SK-N-SH treated with all-trans-retinoic acid at 6 μM for 48 hours (cell line): ENCODE measurements around the gene TIGD3.

ENCODE experiments used
- ATAC-seq: fragments of 200-7000 bp; cut with Tn5 transposase; 3 replicates; pipeline ENCODE4 v1.9.1; 2020; ENCODE audit warnings: mild to moderate bottlenecking, moderate library complexity
- ARNTL ChIP-seq: fragments of 450-650 bp; formaldehyde crosslinking; IDR thresholded peaks from 2 replicates; pipeline ENCODE4 v1.5.0; 2020; ENCODE audit warnings: low read depth, mild to moderate bottlenecking, moderate library complexity, borderline replicate concordance
- BACH2 ChIP-seq: fragments of 250-450 bp; sonication (Bioruptor Pico); IDR thresholded peaks from 2 replicates; pipeline ENCODE4 v1.9.0; 2021; ENCODE audit warnings: mild to moderate bottlenecking, borderline replicate concordance
- CREB5 ChIP-seq: fragments of 250-450 bp; sonication (Bioruptor Pico); IDR thresholded peaks from 2 replicates; pipeline ENCODE4 v1.5.1; 2020; ENCODE audit warnings: low read depth, mild to moderate bottlenecking, moderate library complexity
- CSRNP3 ChIP-seq: fragments of 250-450 bp; sonication (Bioruptor Pico); IDR thresholded peaks from 2 replicates; pipeline ENCODE4 v1.5.1; 2021; ENCODE audit warnings: mild to moderate bottlenecking, moderate library complexity
- ESRRG ChIP-seq: fragments of 250-450 bp; sonication (Bioruptor Pico); IDR thresholded peaks from 2 replicates; pipeline ENCODE4 v1.6.1; 2021; ENCODE audit warnings: mild to moderate bottlenecking
- GLIS3 ChIP-seq: fragments of 250-450 bp; sonication (Bioruptor Pico); IDR thresholded peaks from 2 replicates; pipeline ENCODE4 v1.5.0; 2020; ENCODE audit warnings: mild to moderate bottlenecking, moderate library complexity
- ISL1 ChIP-seq: fragments of 250-450 bp; sonication (Bioruptor Pico); IDR thresholded peaks from 2 replicates; pipeline ENCODE4 v2.1.2; 2022; ENCODE audit warnings: mild to moderate bottlenecking, moderate library complexity
- OSR1 ChIP-seq: fragments of 250-450 bp; sonication (Bioruptor Pico); IDR thresholded peaks from 2 replicates; pipeline ENCODE4 v1.8.0; 2022; ENCODE audit warnings: moderate library complexity, mild to moderate bottlenecking, inconsistent platforms
- PATZ1 ChIP-seq: fragments of 250-450 bp; sonication (Bioruptor Pico); IDR thresholded peaks from 2 replicates; pipeline ENCODE4 v1.8.0; 2020; ENCODE audit warnings: mild to moderate bottlenecking, moderate library complexity, borderline replicate concordance
- POU6F1 ChIP-seq: fragments of 250-450 bp; sonication (Bioruptor Pico); IDR thresholded peaks from 2 replicates; pipeline ENCODE4 v1.8.0; 2021; ENCODE audit warnings: low read depth, mild to moderate bottlenecking, moderate library complexity, borderline replicate concordance
- PPARA ChIP-seq: fragments of 250-450 bp; sonication (Bioruptor Pico); IDR thresholded peaks from 2 replicates; pipeline ENCODE4 v1.5.0; 2020; ENCODE audit warnings: mild to moderate bottlenecking, borderline replicate concordance
- RARB ChIP-seq: fragments of 250-450 bp; sonication (Bioruptor Pico); IDR thresholded peaks from 2 replicates; pipeline ENCODE4 v1.8.0; 2021; ENCODE audit warnings: mild to moderate bottlenecking, moderate library complexity
- SNAI2 ChIP-seq: fragments of 250-450 bp; sonication (Bioruptor Pico); IDR thresholded peaks from 2 replicates; pipeline ENCODE4 v1.5.0; 2020; ENCODE audit warnings: mild to moderate bottlenecking, moderate library complexity
- ZC3H10 ChIP-seq: fragments of 250-450 bp; sonication (Bioruptor Pico); IDR thresholded peaks from 2 replicates; pipeline ENCODE4 v1.5.1; 2021; ENCODE audit warnings: mild to moderate bottlenecking, moderate library complexity
- ZFP3 ChIP-seq: fragments of 250-450 bp; sonication (Bioruptor Pico); IDR thresholded peaks from 2 replicates; pipeline ENCODE4 v1.5.0; 2020; ENCODE audit warnings: mild to moderate bottlenecking, moderate library complexity
- ZFP30 ChIP-seq: fragments of 450-650 bp; formaldehyde crosslinking; IDR thresholded peaks from 2 replicates; pipeline ENCODE4 v1.5.0; 2022; ENCODE audit warnings: mild to moderate bottlenecking, moderate library complexity
- ZNF565 ChIP-seq: fragments of 450-650 bp; formaldehyde crosslinking; conservative IDR thresholded peaks from 2 replicates; pipeline ENCODE4 v1.5.0; 2020; ENCODE audit warnings: low read depth, mild to moderate bottlenecking, moderate library complexity
- ZNF70 ChIP-seq: fragments of 450-650 bp; formaldehyde crosslinking; IDR thresholded peaks from 2 replicates; pipeline ENCODE4 v1.5.0; 2020; ENCODE audit warnings: mild to moderate bottlenecking, moderate library complexity
- ZNF8 ChIP-seq: fragments of 450-650 bp; formaldehyde crosslinking; IDR thresholded peaks from 2 replicates; pipeline ENCODE4 v1.5.0; 2020; ENCODE audit warnings: mild to moderate bottlenecking, moderate library complexity

The TIGD3 gene

GRCh38 chr11:65404638-65405339, 50.2 kb downstream of the TIGD3 start:
- ATAC-seq, result no peak

More at GRCh38 chr11:65404638-65405339, 50.2 kb downstream of the TIGD3 start:
- TF ChIP-seq CREB5 (CRISPR knock-in tag), result no peak
- TF ChIP-seq ZNF70 (CRISPR knock-in tag), result no peak
- no peak for TF ChIP-seq OSR1
- no peak for TF ChIP-seq SNAI2
- no peak for TF ChIP-seq PPARA (CRISPR knock-in tag)
- TF ChIP-seq POU6F1 (CRISPR knock-in tag), result no peak
- no peak for TF ChIP-seq ISL1 (CRISPR knock-in tag)
- TF ChIP-seq ESRRG (CRISPR knock-in tag), result no peak
- no peak for TF ChIP-seq ARNTL (CRISPR knock-in tag)
- TF ChIP-seq ZFP3 (CRISPR knock-in tag), result no peak
- TF ChIP-seq PATZ1 (CRISPR knock-in tag), result no peak
- TF ChIP-seq ZNF565 (CRISPR knock-in tag), result no peak
- no peak for TF ChIP-seq CSRNP3 (CRISPR knock-in tag)
- TF ChIP-seq ZC3H10 (CRISPR knock-in tag), result no peak
- no peak for TF ChIP-seq ZNF8 (CRISPR knock-in tag)
- TF ChIP-seq ZFP30 (CRISPR knock-in tag), result no peak
- no peak for TF ChIP-seq BACH2 (CRISPR knock-in tag)
- no peak for TF ChIP-seq RARB (CRISPR knock-in tag)
- TF ChIP-seq GLIS3 (CRISPR knock-in tag), result no peak
